MCF 10A (cell line): ENCODE results near the gene MOCS2. TPM values are rescaled to one million over a fixed set of nuclear protein-coding genes. Genes with fewer than 3 reads are reported as not detected.

Source experiments
- BruUV-seq: library from RNA; stranded (reverse); fragments of 400-500 nt; replicated peaks from 2 replicates; lab custom pipeline; 2021; lab: Mats Ljungman, UMichigan
- CTCF ChIA-PET: fragments of 300-600 bp; sonication (Branson Sonifier 250); formaldehyde crosslinking; extraction: SDS; loops from one replicate; lab custom pipeline; 2021; ENCODE audit warnings: antibody characterized with exemption, inconsistent platforms; lab: Yijun Ruan, JAX
- POLR2A ChIA-PET: fragments of 300-600, 350-650 bp; sonication (Branson Sonifier 250); formaldehyde crosslinking; extraction: SDS; loops from one replicate; lab custom pipeline; 2020; ENCODE audit warnings: antibody characterized with exemption, inconsistent platforms; lab: Yijun Ruan, JAX
- DNase-seq: peaks from one replicate; pipeline ENCODE4 v3.0.0-alpha.2; 2018; ENCODE audit not compliant: unreplicated experiment
- H3K27ac Mint-ChIP-seq: one replicate; pipeline ENCODE4 v1.8.0; 2022; ENCODE audit warnings: mild to moderate bottlenecking, low read depth, mixed read lengths; ENCODE audit not compliant: unreplicated experiment
- H3K27me3 Mint-ChIP-seq: one replicate; pipeline ENCODE4 v1.8.0; 2022; ENCODE audit warnings: mixed read lengths; ENCODE audit not compliant: insufficient read depth, unreplicated experiment
- H3K36me3 Mint-ChIP-seq: one replicate; pipeline ENCODE4 v1.8.0; 2022; ENCODE audit warnings: mild to moderate bottlenecking, moderate library complexity, mixed read lengths; ENCODE audit not compliant: insufficient read depth, unreplicated experiment
- H3K4me1 Mint-ChIP-seq: one replicate; pipeline ENCODE4 v1.8.0; 2022; ENCODE audit warnings: mixed read lengths; ENCODE audit not compliant: insufficient read depth, unreplicated experiment
- H3K4me3 Mint-ChIP-seq: one replicate; pipeline ENCODE4 v1.8.0; 2022; ENCODE audit warnings: mild to moderate bottlenecking, moderate library complexity, mixed read lengths; ENCODE audit not compliant: unreplicated experiment
- H3K9me3 Mint-ChIP-seq: one replicate; pipeline ENCODE4 v1.8.0; 2022; ENCODE audit warnings: mixed read lengths; ENCODE audit not compliant: unreplicated experiment
- CTCF ChIP-seq: fragments of 200-600 bp; IDR thresholded peaks from one replicate; pipeline ENCODE4 v1.8.0; 2022; ENCODE audit warnings: antibody characterized with exemption, mild to moderate bottlenecking; ENCODE audit not compliant: unreplicated experiment
- intact Hi-C: fragments of 100-400 bp; cut with micrococcal nuclease; formaldehyde crosslinking; loops from 2 replicates; pipeline ENCODE4 v1.14.1; 2022
- total RNA-seq: library from RNA; stranded (reverse); gene quantifications from 2 replicates; pipeline ENCODE4 v1.2.3, GENCODE V29; 2022

MOCS2 gene
- total RNA-seq, 1 experiment from 2014 or later = 43.0 TPM

GRCh38 chr5:53055365-53055764, 54.2 kb downstream of the MOCS2 start:
- DNase-seq = no peak
- BruUV-seq = no TSS peak
- ChIA-PET CTCF (interaction anchor here (0.6 to 1.2 kb wide), 4 partner anchors 20 to 235 kb away, joined by 3 to 4 read pairs (median 4); no protein-coding TSS in a partner anchor), POLR2A (no interaction called here)
- Mint-ChIP-seq H3K9me3 (no peaks in the 10 kb centered on the region), H3K27ac (no peak overlapping the region), H3K36me3 (no peaks in the 10 kb centered on the region), H3K4me1 (no peaks in the 10 kb centered on the region), H3K4me3 (no peak overlapping the region), H3K27me3 (no peaks in the 10 kb centered on the region)
- intact Hi-C loops = no loop called here
- TF ChIP-seq CTCF = no peak

- ChIA-PET POLR2A (no interaction called here), CTCF (no interaction called here)
- BruUV-seq = no TSS peak
- Mint-ChIP-seq H3K9me3 (no peaks in the 10 kb centered on the region), H3K4me1 (no peaks in the 10 kb centered on the region), H3K27me3 (no peaks in the 10 kb centered on the region), H3K27ac (no peak overlapping the region), H3K4me3 (no peak overlapping the region), H3K36me3 (peaks cover 6% of the 10 kb centered on the region)
- intact Hi-C loops = no loop called here
- no peak for TF ChIP-seq CTCF
- DNase-seq = no peak
Measured at GRCh38 chr5:53053364-53053763, 56.2 kb downstream of the MOCS2 start.

- Mint-ChIP-seq H3K27me3 (no peaks in the 10 kb centered on the region), H3K36me3 (peaks cover 6% of the 10 kb centered on the region), H3K9me3 (no peaks in the 10 kb centered on the region), H3K27ac (no peak overlapping the region), H3K4me1 (no peaks in the 10 kb centered on the region), H3K4me3 (no peak overlapping the region)
- no peak for DNase-seq
- no peak for TF ChIP-seq CTCF
- BruUV-seq = no TSS peak
- POLR2A ChIA-PET = interaction anchor here (0.7 kb wide), 1 partner anchor 114 kb away, joined by 3 read pairs; no protein-coding TSS in a partner anchor
- CTCF ChIA-PET = no interaction called here
- intact Hi-C loops = no loop called here
Measured at GRCh38 chr5:53052499-53052898, 57.1 kb downstream of the MOCS2 start.

- ChIA-PET CTCF (interaction anchor here (0.7 to 2.8 kb wide), 4 partner anchors 9 to 100 kb away, joined by 3 to 12 read pairs (median 4); no protein-coding TSS in a partner anchor), POLR2A (interaction anchor here (1.3 kb wide), 1 partner anchor 59 kb away, joined by 4 read pairs; the partner anchor contains the start of gene ITGA2)
Measured at GRCh38 chr5:53048248-53048647, 61.3 kb downstream of the MOCS2 start.

More at GRCh38 chr5:53048248-53048647, 61.3 kb downstream of the MOCS2 start:
- no peak for DNase-seq
- Mint-ChIP-seq H3K4me1 (no peaks in the 10 kb centered on the region), H3K4me3 (no peak overlapping the region), H3K27me3 (no peaks in the 10 kb centered on the region), H3K9me3 (no peaks in the 10 kb centered on the region), H3K36me3 (peaks cover 6% of the 10 kb centered on the region), H3K27ac (no peak overlapping the region)
- no peak for TF ChIP-seq CTCF
- intact Hi-C loops = no loop called here
- BruUV-seq = no TSS peak

Other genes with a start within 250 kb of the MOCS2 start
- 14.1 and 16.8 TPM in 2 replicates for gene ITGA2, start 120.4 kb downstream of the MOCS2 start, total RNA-seq